HepG2 (cell line): ENCODE data around the gene RFFL. TPM values are rescaled to one million over a fixed set of nuclear protein-coding genes. Genes with fewer than 3 reads are reported as not detected.

ENCODE experiments used
- ATAC-seq: fragments of 200-7000 bp; cut with Tn5 transposase; 3 replicates; pipeline ENCODE4 v1.9.1; 2020; ENCODE audit warnings: mild to moderate bottlenecking, moderate library complexity
- BruUV-seq: library from RNA; stranded (reverse); fragments of 400-500 nt; replicated peaks from 2 replicates; lab custom pipeline; 2021; lab: Mats Ljungman, UMichigan
- CTCF ChIA-PET: fragments of 300-600 bp; formaldehyde crosslinking; extraction: SDS; loops from one replicate; lab custom pipeline; 2021; ENCODE audit warnings: low total read pairs, inconsistent platforms, low intra/inter-chr PET ratio; lab: Yijun Ruan, JAX
- POLR2A ChIA-PET: fragments of 350-600 bp; sonication (Branson Sonifier 250); formaldehyde crosslinking; loops from one replicate; lab custom pipeline; 2020; ENCODE audit warnings: antibody characterized with exemption, inconsistent platforms; lab: Yijun Ruan, JAX
- DNase-seq: peaks from one replicate; pipeline ENCODE4 v3.0.0-alpha.2; 2015; ENCODE audit warnings: low spot score
- FAIRE-seq: peaks from 3 replicates; lab custom pipeline; 2011; peaks lifted over from hg19 to GRCh38; lab: Jason Lieb, UNC
- H2AFZ ChIP-seq: one replicate; pipeline ENCODE4 v1.6.1; 2011; ENCODE audit warnings: low read length, inconsistent platforms
- H3K27ac ChIP-seq: fragments of 300-600 bp; 3 replicates; pipeline ENCODE4 v1.8.0; 2011; ENCODE audit warnings: mixed run types, mild to moderate bottlenecking, mixed read lengths, low read length, inconsistent platforms; ENCODE audit not compliant: insufficient read depth; ENCODE audit errors: extremely low read length
- H3K27me3 ChIP-seq, 2 experiments: fragments of 200-600 bp in 1 of 2; 2 replicates in 1 of 2; 3 replicates in 1 of 2; pipeline versions ENCODE4 v1.6.0 to v1.8.0; 2011; ENCODE audit warnings: low read length in 2 of 2, mild to moderate bottlenecking in 2 of 2, moderate library complexity in 2 of 2, inconsistent platforms in 1 of 2; ENCODE audit not compliant: insufficient read depth in 2 of 2, control insufficient read depth in 1 of 2
- H3K36me3 ChIP-seq, 2 experiments: fragments of 200-600 bp in 1 of 2; replicated peaks in 1 of 2; 2 replicates in 1 of 2; 3 replicates in 1 of 2; pipeline versions ENCODE4 v1.5.1 to v1.8.0; 2011; ENCODE audit warnings: low read length in 2 of 2, inconsistent platforms in 1 of 2; ENCODE audit not compliant: insufficient read depth in 2 of 2, control insufficient read depth in 1 of 2
- H3K4me1 ChIP-seq: 2 replicates; pipeline ENCODE4 v1.5.1; 2012; ENCODE audit warnings: low read length, inconsistent platforms; ENCODE audit not compliant: insufficient read depth
- H3K4me2 ChIP-seq: 2 replicates; pipeline ENCODE4 v1.6.0; 2011; ENCODE audit warnings: low read depth, low read length, inconsistent platforms
- H3K4me3 ChIP-seq, 3 experiments: fragments of 200-600 bp in 1 of 3; sonication (generic), shearing (Covaris generic) in 1 of 3; replicated peaks in 1 of 3; 2 replicates each; pipeline ENCODE4 v1.5.1; 2011 to 2016; ENCODE audit warnings: low read length in 3 of 3, inconsistent platforms in 2 of 3, low read depth in 2 of 3, mild to moderate bottlenecking in 2 of 3, control low read depth in 1 of 3, mixed read lengths in 1 of 3; ENCODE audit not compliant: insufficient read depth in 1 of 3
- H3K79me2 ChIP-seq: one replicate; pipeline ENCODE4 v1.6.1; 2011; ENCODE audit warnings: low read length, inconsistent platforms; ENCODE audit not compliant: insufficient read depth
- H3K9ac ChIP-seq: 2 replicates; pipeline ENCODE4 v1.6.0; 2011; ENCODE audit warnings: mild to moderate bottlenecking, low read depth, low read length, inconsistent platforms; ENCODE audit not compliant: insufficient read depth
- H3K9me3 ChIP-seq: 2 replicates; pipeline ENCODE4 v1.5.1; 2012; ENCODE audit warnings: mild to moderate bottlenecking, low read length
- H4K20me1 ChIP-seq: 2 replicates; pipeline ENCODE4 v1.6.0; 2011; ENCODE audit warnings: inconsistent platforms, mild to moderate bottlenecking, low read length, moderate library complexity; ENCODE audit not compliant: insufficient read depth
- ATF5 ChIP-seq: sonication (generic); formaldehyde crosslinking; IDR thresholded peaks from 2 replicates; pipeline ENCODE4 v1.4.0; 2020; ENCODE audit warnings: mild to moderate bottlenecking, low read depth, missing genetic modification reagents
- CEBPB ChIP-seq: IDR thresholded peaks from 2 replicates; pipeline ENCODE4 v1.6.1; 2011; ENCODE audit warnings: low read depth, low read length, improper control_type of control experiment, borderline replicate concordance
- ELF4 ChIP-seq: sonication (generic); formaldehyde crosslinking; IDR thresholded peaks from 2 replicates; pipeline ENCODE4 v1.5.0; 2020; ENCODE audit warnings: missing genetic modification reagents, mild to moderate bottlenecking, moderate library complexity, borderline replicate concordance
- JUN ChIP-seq: sonication (generic); formaldehyde crosslinking; IDR thresholded peaks from 2 replicates; pipeline ENCODE4 v1.4.0; 2020; ENCODE audit warnings: mild to moderate bottlenecking, missing genetic modification reagents
- MAZ ChIP-seq, 2 experiments: sonication (generic) in 1 of 2; formaldehyde crosslinking in 1 of 2; IDR thresholded peaks; 2 replicates each; pipeline versions ENCODE4 v1.5.0 to v1.6.1; 2012 to 2020; ENCODE audit warnings: low read depth in 2 of 2, mild to moderate bottlenecking in 2 of 2, borderline replicate concordance in 1 of 2, improper control_type of control experiment in 1 of 2, low read length in 1 of 2, missing genetic modification reagents in 1 of 2, moderate library complexity in 1 of 2
- NONO ChIP-seq, 2 experiments: fragments of 450-650 bp in 1 of 2; sonication (generic) in 1 of 2; formaldehyde crosslinking in 1 of 2; IDR thresholded peaks in 1 of 2; conservative IDR thresholded peaks in 1 of 2; 2 replicates each; pipeline versions ENCODE4 v1.6.1 to v1.8.0; 2017 to 2022; ENCODE audit warnings: mild to moderate bottlenecking in 1 of 2, missing genetic modification reagents in 1 of 2, moderate library complexity in 1 of 2
- SOX5 ChIP-seq: IDR thresholded peaks from 2 replicates; pipeline ENCODE4 v1.6.1; 2016; ENCODE audit warnings: borderline replicate concordance
- SP1 ChIP-seq, 2 experiments: fragments of 450-650 bp in 1 of 2; sonication (generic) in 1 of 2; formaldehyde crosslinking in 1 of 2; IDR thresholded peaks; 2 replicates each; pipeline versions ENCODE4 v1.4.0 to v1.6.1; 2016 to 2020; ENCODE audit warnings: missing genetic modification reagents in 1 of 2
- TMF1 ChIP-seq: sonication (generic); formaldehyde crosslinking; IDR thresholded peaks from 2 replicates; pipeline ENCODE4 v1.8.1; 2022; ENCODE audit warnings: low read depth, missing genetic modification reagents
- TSC22D2 ChIP-seq: sonication (generic); formaldehyde crosslinking; IDR thresholded peaks from 2 replicates; pipeline ENCODE4 v1.5.1; 2020; ENCODE audit warnings: missing genetic modification reagents, mild to moderate bottlenecking, borderline replicate concordance
- ZBTB46 ChIP-seq: sonication (generic); formaldehyde crosslinking; IDR thresholded peaks from 2 replicates; pipeline ENCODE4 v1.4.0; 2020; ENCODE audit warnings: mild to moderate bottlenecking, missing genetic modification reagents, borderline replicate concordance
- ZC3H4 ChIP-seq: sonication (generic); formaldehyde crosslinking; IDR thresholded peaks from 2 replicates; pipeline ENCODE4 v1.4.0; 2020; ENCODE audit warnings: missing genetic modification reagents, borderline replicate concordance
- ZNF839 ChIP-seq: sonication (generic); formaldehyde crosslinking; IDR thresholded peaks from 2 replicates; pipeline ENCODE4 v1.4.0; 2020; ENCODE audit warnings: missing genetic modification reagents, mild to moderate bottlenecking, borderline replicate concordance
- ZNF850 ChIP-seq: sonication (generic); formaldehyde crosslinking; conservative IDR thresholded peaks from 2 replicates; pipeline ENCODE4 v1.9.0; 2021; ENCODE audit warnings: mild to moderate bottlenecking, missing genetic modification reagents
- WGBS: methylation state at CpG from one replicate; pipeline ENCODE4 v1.1.6; 2017; ENCODE audit warnings: low lambda C conversion rate; 5-methylcytosine and 5-hydroxymethylcytosine counted together
- in situ Hi-C: cut with HindIII; loops from 2 replicates; pipeline ENCODE4 v1.10.0; 2017; ENCODE audit warnings: low pct_unique_long_range_greater_than_20kb; ENCODE audit not compliant: extremely low pct_ligation_motif_present
- intact Hi-C: fragments of 100-400 bp; cut with micrococcal nuclease; formaldehyde crosslinking; loops from one replicate; pipeline ENCODE4 v1.10.0; 2022; ENCODE audit not compliant: unreplicated experiment
- polyA plus RNA-seq, 8 experiments: library from polyadenylated mRNA; depleted of rRNA in 3 of 8; stranded (reverse) in 7 of 8; unstranded in 1 of 8; fragments of >200 nt; fragmentation: Illumina TruSeq in 4 of 8; extraction: Trizol in 4 of 8; gene quantifications; 2 replicates each; pipeline versions ENCODE4 v1.2.1 to v1.2.3, GENCODE V29; 2011 to 2016; ENCODE audit warnings: low read depth in 4 of 8, missing spikeins in 1 of 8, mixed read lengths in 1 of 8; ENCODE audit not compliant: insufficient read depth in 1 of 8
- total RNA-seq, 5 experiments: library from RNA; depleted of rRNA; stranded (reverse); fragments of >200 nt; fragmentation: Illumina TruSeq; extraction: Trizol; gene quantifications; 2 replicates each; pipeline ENCODE4 v1.2.3, GENCODE V29; 2016; ENCODE audit warnings: low read depth in 1 of 5
- TF ChIP-seq, protein P1 (sequence below): sonication (generic); formaldehyde crosslinking; IDR thresholded peaks from 2 replicates; pipeline ENCODE4 v1.4.0; 2020; ENCODE audit warnings: missing genetic modification reagents
- TF ChIP-seq, protein P2 (sequence below): sonication (generic); formaldehyde crosslinking; IDR thresholded peaks from 2 replicates; pipeline ENCODE4 v1.8.0; 2022; ENCODE audit warnings: low read depth, missing genetic modification reagents

RFFL gene
- total and polyA plus RNA-seq, 2 of the 13 experiments (the other 11 are each of a cell fraction or from before 2014, with no cell fraction given) = 24.3 to 48.6 TPM

DNA sequence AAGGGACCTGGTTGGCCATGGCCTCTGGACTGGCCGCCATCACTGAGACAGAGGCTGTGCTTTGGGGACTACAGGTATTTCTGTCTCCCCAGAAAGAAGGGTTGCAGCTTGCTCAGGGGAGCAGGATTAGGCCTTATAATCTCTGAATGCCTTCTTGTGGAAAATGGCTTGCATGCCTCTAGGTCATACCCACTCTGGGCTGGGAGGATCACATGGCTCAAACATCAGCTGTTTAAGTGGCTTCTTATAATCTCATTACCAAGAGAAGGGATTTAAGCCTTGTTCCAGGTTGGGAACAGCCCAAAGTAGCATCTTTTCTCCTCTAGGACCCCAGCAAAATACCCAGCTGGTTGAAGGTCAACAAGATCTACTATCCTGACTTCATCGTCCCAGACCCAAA lies 64.1 kb downstream of the RFFL start:
- in situ Hi-C loops (loop anchor here (5.0 kb wide), 1 partner anchor 123 kb away; the partner anchor contains the start of gene FNDC8), intact Hi-C loops (no loop called here)
- no peaks in the 10 kb centered on the region for H4K20me1 ChIP-seq
- FAIRE-seq (no peak), ATAC-seq (no peak), DNase-seq (no peak)
- peaks cover 25 to 73% of the 10 kb centered on the region in 2 experiments for H3K36me3 ChIP-seq
- H3K27me3 ChIP-seq = no peaks in the 10 kb centered on the region
- H3K9ac ChIP-seq = no peak overlapping the region
- H3K27ac ChIP-seq = no peak overlapping the region
- H3K9me3 ChIP-seq = no peaks in the 10 kb centered on the region
- ChIA-PET POLR2A (interaction anchor here (1.7 kb wide), 1 partner anchor 120 kb away, joined by 4 read pairs; the partner anchor contains the start of gene RAD51D), CTCF (interaction anchor here (2.6 to 5.0 kb wide), 2 partner anchors 90 to 120 kb away, joined by 21 to 46 read pairs; partner anchors contain the start of gene RAD51D)
- no peak overlapping the region for H3K4me3 ChIP-seq
- H3K4me2 ChIP-seq = no peak overlapping the region
- BruUV-seq = no TSS peak
- H3K79me2 ChIP-seq = no peaks in the 10 kb centered on the region
- H2AFZ ChIP-seq = no peak overlapping the region
- 88% methylated on average over 2 of the region's 2 CpGs for WGBS
- H3K4me1 ChIP-seq = no peaks in the 10 kb centered on the region
- no peak for TF ChIP-seq SP1 (IDR thresholded peaks at IDR 0.05)
- TF ChIP-seq SP1 (CRISPR knock-in tag; IDR thresholded peaks at IDR 0.05) = no peak
- no peak for TF ChIP-seq ATF5
- TF ChIP-seq, protein P1, sequence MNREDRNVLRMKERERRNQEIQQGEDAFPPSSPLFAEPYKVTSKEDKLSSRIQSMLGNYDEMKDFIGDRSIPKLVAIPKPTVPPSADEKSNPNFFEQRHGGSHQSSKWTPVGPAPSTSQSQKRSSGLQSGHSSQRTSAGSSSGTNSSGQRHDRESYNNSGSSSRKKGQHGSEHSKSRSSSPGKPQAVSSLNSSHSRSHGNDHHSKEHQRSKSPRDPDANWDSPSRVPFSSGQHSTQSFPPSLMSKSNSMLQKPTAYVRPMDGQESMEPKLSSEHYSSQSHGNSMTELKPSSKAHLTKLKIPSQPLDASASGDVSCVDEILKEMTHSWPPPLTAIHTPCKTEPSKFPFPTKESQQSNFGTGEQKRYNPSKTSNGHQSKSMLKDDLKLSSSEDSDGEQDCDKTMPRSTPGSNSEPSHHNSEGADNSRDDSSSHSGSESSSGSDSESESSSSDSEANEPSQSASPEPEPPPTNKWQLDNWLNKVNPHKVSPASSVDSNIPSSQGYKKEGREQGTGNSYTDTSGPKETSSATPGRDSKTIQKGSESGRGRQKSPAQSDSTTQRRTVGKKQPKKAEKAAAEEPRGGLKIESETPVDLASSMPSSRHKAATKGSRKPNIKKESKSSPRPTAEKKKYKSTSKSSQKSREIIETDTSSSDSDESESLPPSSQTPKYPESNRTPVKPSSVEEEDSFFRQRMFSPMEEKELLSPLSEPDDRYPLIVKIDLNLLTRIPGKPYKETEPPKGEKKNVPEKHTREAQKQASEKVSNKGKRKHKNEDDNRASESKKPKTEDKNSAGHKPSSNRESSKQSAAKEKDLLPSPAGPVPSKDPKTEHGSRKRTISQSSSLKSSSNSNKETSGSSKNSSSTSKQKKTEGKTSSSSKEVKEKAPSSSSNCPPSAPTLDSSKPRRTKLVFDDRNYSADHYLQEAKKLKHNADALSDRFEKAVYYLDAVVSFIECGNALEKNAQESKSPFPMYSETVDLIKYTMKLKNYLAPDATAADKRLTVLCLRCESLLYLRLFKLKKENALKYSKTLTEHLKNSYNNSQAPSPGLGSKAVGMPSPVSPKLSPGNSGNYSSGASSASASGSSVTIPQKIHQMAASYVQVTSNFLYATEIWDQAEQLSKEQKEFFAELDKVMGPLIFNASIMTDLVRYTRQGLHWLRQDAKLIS (CRISPR knock-in tag) = no peak
- TF ChIP-seq CEBPB = no peak
- no peak for TF ChIP-seq SOX5 (CRISPR knock-in tag)
- TF ChIP-seq JUN (CRISPR knock-in tag) = no peak
- TF ChIP-seq, protein P2, sequence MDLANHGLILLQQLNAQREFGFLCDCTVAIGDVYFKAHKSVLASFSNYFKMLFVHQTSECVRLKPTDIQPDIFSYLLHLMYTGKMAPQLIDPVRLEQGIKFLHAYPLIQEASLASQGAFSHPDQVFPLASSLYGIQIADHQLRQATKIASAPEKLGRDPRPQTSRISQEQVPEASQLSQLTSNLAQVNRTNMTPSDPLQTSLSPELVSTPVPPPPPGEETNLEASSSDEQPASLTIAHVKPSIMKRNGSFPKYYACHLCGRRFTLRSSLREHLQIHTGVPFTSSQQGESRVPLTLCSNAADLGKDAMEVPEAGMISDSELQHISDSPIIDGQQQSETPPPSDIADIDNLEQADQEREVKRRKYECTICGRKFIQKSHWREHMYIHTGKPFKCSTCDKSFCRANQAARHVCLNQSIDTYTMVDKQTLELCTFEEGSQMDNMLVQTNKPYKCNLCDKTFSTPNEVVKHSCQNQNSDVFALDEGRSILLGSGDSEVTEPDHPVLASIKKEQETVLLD (CRISPR knock-in tag) = no peak
- no peak for TF ChIP-seq ELF4 (CRISPR knock-in tag)
- no peak for TF ChIP-seq TSC22D2 (CRISPR knock-in tag)
- TF ChIP-seq MAZ (IDR thresholded peaks at IDR 0.05; ENCODE audit: borderline replicate concordance, low read depth, low read length) = no peak
- no peak for TF ChIP-seq MAZ (CRISPR knock-in tag; IDR thresholded peaks at IDR 0.05; ENCODE audit: low read depth)
- TF ChIP-seq ZNF839 = no peak
- TF ChIP-seq TMF1 = no peak
- no peak for TF ChIP-seq NONO (IDR thresholded peaks at IDR 0.05)
- no peak for TF ChIP-seq NONO (CRISPR knock-in tag; conservative IDR thresholded peaks at IDR 0.05)
- TF ChIP-seq ZC3H4 (CRISPR knock-in tag) = no peak
- no peak for TF ChIP-seq ZNF850 (CRISPR knock-in tag)
- no peak for TF ChIP-seq ZBTB46 (CRISPR knock-in tag)
